HepG2 (cell line): ENCODE data around the gene PPARA. TPM values are rescaled to one million over a fixed set of nuclear protein-coding genes. Genes with fewer than 3 reads are reported as not detected.
A peak's percentile ranks its signal among the peaks of the same experiment; 100 is the strongest.

ENCODE experiments used
- AGO1 ChIP-seq: fragments of 200-400 bp; formaldehyde crosslinking; IDR thresholded peaks from 2 replicates; pipeline ENCODE4 v1.6.1; 2017; ENCODE audit warnings: mild to moderate bottlenecking, low read depth, low read length, moderate library complexity; ENCODE audit not compliant: poor library complexity, severe bottlenecking
- ATF7 ChIP-seq, 2 experiments: fragments of 450-650 bp in 1 of 2; sonication (generic) in 1 of 2; formaldehyde crosslinking in 1 of 2; IDR thresholded peaks; 2 replicates each; pipeline versions ENCODE4 v1.4.0 to v1.6.1; 2016 to 2020; ENCODE audit warnings: antibody characterized with exemption in 1 of 2, mild to moderate bottlenecking in 1 of 2, missing genetic modification reagents in 1 of 2
- CAMTA2 ChIP-seq: sonication (generic); formaldehyde crosslinking; IDR thresholded peaks from 2 replicates; pipeline ENCODE4 v1.4.0; 2020; ENCODE audit warnings: mild to moderate bottlenecking, missing genetic modification reagents, borderline replicate concordance
- GLI4 ChIP-seq: sonication (generic); formaldehyde crosslinking; IDR thresholded peaks from 2 replicates; pipeline ENCODE4 v1.5.1; 2020; ENCODE audit warnings: missing genetic modification reagents, mild to moderate bottlenecking, moderate library complexity, borderline replicate concordance
- KMT2A ChIP-seq: sonication (generic); formaldehyde crosslinking; IDR thresholded peaks from 2 replicates; pipeline ENCODE4 v1.4.0; 2020; ENCODE audit warnings: missing genetic modification reagents
- PTBP1 ChIP-seq: fragments of 200-400 bp; formaldehyde crosslinking; IDR thresholded peaks from 2 replicates; pipeline ENCODE4 v1.6.1; 2018; ENCODE audit warnings: low read length, low read depth; ENCODE audit not compliant: poor library complexity, severe bottlenecking
- SMAD9 ChIP-seq: sonication (generic); formaldehyde crosslinking; IDR thresholded peaks from 2 replicates; pipeline ENCODE4 v1.5.1; 2020; ENCODE audit warnings: mild to moderate bottlenecking, missing genetic modification reagents
- THYN1 ChIP-seq: sonication (generic); formaldehyde crosslinking; IDR thresholded peaks from 2 replicates; pipeline ENCODE4 v1.8.1; 2023; ENCODE audit warnings: low read depth, mild to moderate bottlenecking, moderate library complexity, missing genetic modification reagents, borderline replicate concordance
- ZBTB21 ChIP-seq: sonication (generic); formaldehyde crosslinking; IDR thresholded peaks from 2 replicates; pipeline ENCODE4 v1.4.0; 2020; ENCODE audit warnings: missing genetic modification reagents
- ZFP36 ChIP-seq: fragments of 150-350 bp; IDR thresholded peaks from 2 replicates; pipeline ENCODE4 v1.6.1; 2018; ENCODE audit warnings: borderline replicate concordance, low read length, low read depth; ENCODE audit not compliant: partially characterized antibody
- ZFY ChIP-seq: sonication (generic); formaldehyde crosslinking; IDR thresholded peaks from 2 replicates; pipeline ENCODE4 v1.4.0; 2020; ENCODE audit warnings: missing genetic modification reagents
- ZNF446 ChIP-seq: sonication (generic); formaldehyde crosslinking; IDR thresholded peaks from 2 replicates; pipeline ENCODE4 v1.5.0; 2020; ENCODE audit warnings: mild to moderate bottlenecking, missing genetic modification reagents
- ZNF501 ChIP-seq: sonication (generic); formaldehyde crosslinking; IDR thresholded peaks from 2 replicates; pipeline ENCODE4 v1.5.1; 2020; ENCODE audit warnings: mild to moderate bottlenecking, moderate library complexity, missing genetic modification reagents
- ZNF513 ChIP-seq: sonication (generic); formaldehyde crosslinking; conservative IDR thresholded peaks from 2 replicates; pipeline ENCODE4 v1.5.0; 2020; ENCODE audit warnings: missing genetic modification reagents
- ZNF615 ChIP-seq: sonication (generic); formaldehyde crosslinking; IDR thresholded peaks from 2 replicates; pipeline ENCODE4 v1.5.0; 2020; ENCODE audit warnings: mild to moderate bottlenecking, missing genetic modification reagents, borderline replicate concordance
- ZSCAN20 ChIP-seq: sonication (generic); formaldehyde crosslinking; IDR thresholded peaks from 2 replicates; pipeline ENCODE4 v1.4.0; 2020; ENCODE audit warnings: missing genetic modification reagents, mild to moderate bottlenecking, borderline replicate concordance
- polyA plus RNA-seq, 8 experiments: library from polyadenylated mRNA; depleted of rRNA in 3 of 8; stranded (reverse) in 7 of 8; unstranded in 1 of 8; fragments of >200 nt; fragmentation: Illumina TruSeq in 4 of 8; extraction: Trizol in 4 of 8; gene quantifications; 2 replicates each; pipeline versions ENCODE4 v1.2.1 to v1.2.3, GENCODE V29; 2011 to 2016; ENCODE audit warnings: low read depth in 4 of 8, missing spikeins in 1 of 8, mixed read lengths in 1 of 8; ENCODE audit not compliant: insufficient read depth in 1 of 8
- total RNA-seq, 5 experiments: library from RNA; depleted of rRNA; stranded (reverse); fragments of >200 nt; fragmentation: Illumina TruSeq; extraction: Trizol; gene quantifications; 2 replicates each; pipeline ENCODE4 v1.2.3, GENCODE V29; 2016; ENCODE audit warnings: low read depth in 1 of 5
- TF ChIP-seq, protein P1 (sequence below): IDR thresholded peaks from 2 replicates; pipeline ENCODE4 v1.6.1; 2012; ENCODE audit warnings: low read length, improper control_type of control experiment
- TF ChIP-seq, protein P2 (sequence below), 2 experiments: IDR thresholded peaks; 2 replicates each; pipeline ENCODE4 v1.6.1; 2011 to 2012; ENCODE audit warnings: low read length in 2 of 2, borderline replicate concordance in 1 of 2, low read depth in 1 of 2, mild to moderate bottlenecking in 1 of 2, moderate library complexity in 1 of 2

PPARA gene
- total and polyA plus RNA-seq, 2 of the 13 experiments (the other 11 are each of a cell fraction or from before 2014, with no cell fraction given) = 18.2 to 24.7 TPM

DNA sequence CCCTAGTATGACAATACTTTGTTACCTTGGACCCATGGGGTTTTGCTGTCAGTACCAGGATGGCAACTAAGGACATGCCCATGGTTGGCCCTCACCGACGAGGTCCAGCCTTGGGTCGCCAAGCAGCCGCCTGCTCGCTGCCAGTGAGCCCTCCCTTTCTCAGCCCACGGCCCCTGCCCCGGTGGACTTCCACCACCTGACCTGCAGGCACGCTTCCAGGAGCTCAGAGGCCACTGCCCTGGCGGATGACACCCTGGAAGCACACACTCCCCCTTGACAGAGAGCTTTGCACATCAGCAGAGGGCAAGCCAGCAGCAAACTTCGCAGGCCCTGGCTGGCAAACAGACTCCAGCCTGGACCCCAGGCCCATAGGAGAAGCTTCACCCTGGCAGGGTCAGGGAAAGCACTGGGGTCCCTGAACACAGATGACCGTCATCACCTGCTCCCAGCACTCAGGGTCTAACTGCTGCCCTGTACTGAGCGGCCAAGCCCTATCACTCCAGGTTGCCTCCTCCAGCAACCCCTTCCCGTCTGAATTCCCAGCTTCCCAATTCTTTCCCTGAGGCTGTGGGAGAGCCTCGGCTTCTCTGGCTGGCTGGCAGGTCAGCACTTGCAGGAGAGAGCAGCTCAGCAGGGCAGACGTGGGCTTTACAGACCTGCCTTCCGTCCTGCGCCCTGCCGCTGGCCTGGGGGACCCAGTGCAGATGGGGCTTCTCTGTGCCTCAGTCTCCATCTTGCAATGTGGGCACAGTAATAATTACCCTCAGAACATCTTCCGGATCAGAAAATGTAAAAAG, 2.7 kb upstream of the PPARA start (continued):
- TF ChIP-seq ZNF513 (no peak), PTBP1 (no peak), ZFP36 (no peak), KMT2A (CRISPR knock-in tag) (0 out of 2 replicates have a peak, but pooled peaks have one; percentile 35), CAMTA2 (no peak), ZBTB21 (CRISPR knock-in tag) (no peak), ZNF615 (CRISPR knock-in tag) (no peak), SMAD9 (CRISPR knock-in tag) (no peak), AGO1 (peak; percentile 82), ZFY (CRISPR knock-in tag) (peak; percentile 72), ZNF501 (CRISPR knock-in tag) (peak; percentile 32; the same call in 1 of the 2 replicates), THYN1 (CRISPR knock-in tag) (no peak), ZNF446 (CRISPR knock-in tag) (no peak), ZSCAN20 (CRISPR knock-in tag) (no peak), ATF7 (IDR thresholded peaks at IDR 0.05) (no peak), ATF7 (CRISPR knock-in tag; IDR thresholded peaks at IDR 0.05) (peak; percentile 83), GLI4 (no peak)
- TF ChIP-seq, protein P1, sequence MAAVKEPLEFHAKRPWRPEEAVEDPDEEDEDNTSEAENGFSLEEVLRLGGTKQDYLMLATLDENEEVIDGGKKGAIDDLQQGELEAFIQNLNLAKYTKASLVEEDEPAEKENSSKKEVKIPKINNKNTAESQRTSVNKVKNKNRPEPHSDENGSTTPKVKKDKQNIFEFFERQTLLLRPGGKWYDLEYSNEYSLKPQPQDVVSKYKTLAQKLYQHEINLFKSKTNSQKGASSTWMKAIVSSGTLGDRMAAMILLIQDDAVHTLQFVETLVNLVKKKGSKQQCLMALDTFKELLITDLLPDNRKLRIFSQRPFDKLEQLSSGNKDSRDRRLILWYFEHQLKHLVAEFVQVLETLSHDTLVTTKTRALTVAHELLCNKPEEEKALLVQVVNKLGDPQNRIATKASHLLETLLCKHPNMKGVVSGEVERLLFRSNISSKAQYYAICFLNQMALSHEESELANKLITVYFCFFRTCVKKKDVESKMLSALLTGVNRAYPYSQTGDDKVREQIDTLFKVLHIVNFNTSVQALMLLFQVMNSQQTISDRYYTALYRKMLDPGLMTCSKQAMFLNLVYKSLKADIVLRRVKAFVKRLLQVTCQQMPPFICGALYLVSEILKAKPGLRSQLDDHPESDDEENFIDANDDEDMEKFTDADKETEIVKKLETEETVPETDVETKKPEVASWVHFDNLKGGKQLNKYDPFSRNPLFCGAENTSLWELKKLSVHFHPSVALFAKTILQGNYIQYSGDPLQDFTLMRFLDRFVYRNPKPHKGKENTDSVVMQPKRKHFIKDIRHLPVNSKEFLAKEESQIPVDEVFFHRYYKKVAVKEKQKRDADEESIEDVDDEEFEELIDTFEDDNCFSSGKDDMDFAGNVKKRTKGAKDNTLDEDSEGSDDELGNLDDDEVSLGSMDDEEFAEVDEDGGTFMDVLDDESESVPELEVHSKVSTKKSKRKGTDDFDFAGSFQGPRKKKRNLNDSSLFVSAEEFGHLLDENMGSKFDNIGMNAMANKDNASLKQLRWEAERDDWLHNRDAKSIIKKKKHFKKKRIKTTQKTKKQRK = no peak
- TF ChIP-seq, protein P2, sequence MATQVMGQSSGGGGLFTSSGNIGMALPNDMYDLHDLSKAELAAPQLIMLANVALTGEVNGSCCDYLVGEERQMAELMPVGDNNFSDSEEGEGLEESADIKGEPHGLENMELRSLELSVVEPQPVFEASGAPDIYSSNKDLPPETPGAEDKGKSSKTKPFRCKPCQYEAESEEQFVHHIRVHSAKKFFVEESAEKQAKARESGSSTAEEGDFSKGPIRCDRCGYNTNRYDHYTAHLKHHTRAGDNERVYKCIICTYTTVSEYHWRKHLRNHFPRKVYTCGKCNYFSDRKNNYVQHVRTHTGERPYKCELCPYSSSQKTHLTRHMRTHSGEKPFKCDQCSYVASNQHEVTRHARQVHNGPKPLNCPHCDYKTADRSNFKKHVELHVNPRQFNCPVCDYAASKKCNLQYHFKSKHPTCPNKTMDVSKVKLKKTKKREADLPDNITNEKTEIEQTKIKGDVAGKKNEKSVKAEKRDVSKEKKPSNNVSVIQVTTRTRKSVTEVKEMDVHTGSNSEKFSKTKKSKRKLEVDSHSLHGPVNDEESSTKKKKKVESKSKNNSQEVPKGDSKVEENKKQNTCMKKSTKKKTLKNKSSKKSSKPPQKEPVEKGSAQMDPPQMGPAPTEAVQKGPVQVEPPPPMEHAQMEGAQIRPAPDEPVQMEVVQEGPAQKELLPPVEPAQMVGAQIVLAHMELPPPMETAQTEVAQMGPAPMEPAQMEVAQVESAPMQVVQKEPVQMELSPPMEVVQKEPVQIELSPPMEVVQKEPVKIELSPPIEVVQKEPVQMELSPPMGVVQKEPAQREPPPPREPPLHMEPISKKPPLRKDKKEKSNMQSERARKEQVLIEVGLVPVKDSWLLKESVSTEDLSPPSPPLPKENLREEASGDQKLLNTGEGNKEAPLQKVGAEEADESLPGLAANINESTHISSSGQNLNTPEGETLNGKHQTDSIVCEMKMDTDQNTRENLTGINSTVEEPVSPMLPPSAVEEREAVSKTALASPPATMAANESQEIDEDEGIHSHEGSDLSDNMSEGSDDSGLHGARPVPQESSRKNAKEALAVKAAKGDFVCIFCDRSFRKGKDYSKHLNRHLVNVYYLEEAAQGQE (IDR thresholded peaks at IDR 0.05; ENCODE audit: borderline replicate concordance in 1 of 2, low read depth in 1 of 2, low read length in 2 of 2) = no peak
